Upper lobe of left lung (tissue), 6 donors: Measurements from ENCODE around the gene CNTNAP2. TPM values are rescaled to one million over a fixed set of nuclear protein-coding genes. Genes with fewer than 3 reads are reported as not detected.

ENCODE experiments used
- ATAC-seq, 2 donors: fragments of 200-7000 bp; cut with Tn5 transposase; one replicate each; pipeline ENCODE4 v1.9.1; 2022; ENCODE audit warnings: mild to moderate bottlenecking in 2 of 2, moderate library complexity in 2 of 2; ENCODE audit not compliant: low FRiP score in 2 of 2
- DNase-seq, 2 donors: peaks; one replicate each; pipeline ENCODE4 v3.0.0-alpha.2; 2019 to 2020
- H3K27ac ChIP-seq, 4 donors: fragments of 200-600 bp; sonication (generic); one replicate each; pipeline ENCODE4 v1.5.1; 2016 to 2019
- H3K27me3 ChIP-seq, 4 donors: fragments of 200-600 bp; sonication (generic); one replicate each; pipeline ENCODE4 v1.5.1; 2017 to 2019
- H3K36me3 ChIP-seq, 4 donors: fragments of 200-600 bp; sonication (generic); one replicate each; pipeline ENCODE4 v1.5.1; 2016 to 2019
- H3K4me1 ChIP-seq, 4 donors: fragments of 200-600 bp; sonication (generic); one replicate each; pipeline ENCODE4 v1.5.1; 2018 to 2019
- H3K4me3 ChIP-seq, 4 donors: fragments of 200-600 bp; sonication (generic); one replicate each; pipeline ENCODE4 v1.5.1; 2017 to 2019; ENCODE audit warnings: mild to moderate bottlenecking in 2 of 4, moderate library complexity in 1 of 4
- H3K9me3 ChIP-seq, 4 donors: fragments of 200-600 bp; sonication (generic); one replicate each; pipeline ENCODE4 v1.5.1; 2018 to 2019
- CTCF ChIP-seq, 6 experiments: fragments of 450-650 bp in 4 of 6; fragments of 200-600 bp in 2 of 6; sonication (generic) in 2 of 6; IDR thresholded peaks; one replicate each; pipeline ENCODE4 v1.5.1; 2016 to 2019; ENCODE audit warnings: antibody characterized with exemption in 6 of 6
- EP300 ChIP-seq, 4 donors: sonication (generic); formaldehyde crosslinking; IDR thresholded peaks; one replicate each; pipeline ENCODE4 v1.5.1; 2017; ENCODE audit warnings: antibody characterized with exemption in 4 of 4, control low read depth in 2 of 4
- POLR2A ChIP-seq, 4 donors: fragments of 450-650 bp; IDR thresholded peaks; one replicate each; pipeline ENCODE4 v1.5.1; 2016 to 2017; ENCODE audit warnings: antibody characterized with exemption in 4 of 4, mild to moderate bottlenecking in 2 of 4
- POLR2AphosphoS5 ChIP-seq, 2 donors: sonication (generic); formaldehyde crosslinking; IDR thresholded peaks; one replicate each; pipeline ENCODE4 v1.5.1; 2017; ENCODE audit warnings: antibody characterized with exemption in 2 of 2
- WGBS, 2 donors: methylation state at CpG; one replicate each; pipeline ENCODE4 v1.1.5; 2017 to 2018; 5-methylcytosine and 5-hydroxymethylcytosine counted together
- total RNA-seq, 6 donors: library from RNA; depleted of rRNA in 4 of 6; stranded (reverse); fragments of >200 nt in 4 of 6; gene quantifications; one replicate each; pipeline versions ENCODE4 v1.1.0 to v1.2.1, GENCODE V29; 2016 to 2021
- donor health status: DM: no; HTN: no; CAD: no; lungs with moderate emphysema.
- donor health status: DM: no; HTN: yes; CAD: no; lungs with severe emphysema.

Gene CNTNAP2
- total RNA-seq, 6 donors from 2014 or later = 0.06 to 1.0 (median 0.37) TPM

GRCh38 chr7:146661435-146661834, 544.8 kb downstream of the CNTNAP2 start:
- ATAC-seq = no peak
- no peak for TF ChIP-seq POLR2AphosphoS5 (IDR thresholded peaks at IDR 0.05)
- TF ChIP-seq EP300 (IDR thresholded peaks at IDR 0.05) = no peak
- no peak for TF ChIP-seq POLR2A (IDR thresholded peaks at IDR 0.05)
- no peak for TF ChIP-seq CTCF (IDR thresholded peaks at IDR 0.05)
- no peak overlapping the region for H3K4me3 ChIP-seq

GRCh38 chr7:146661929-146662328, 545.3 kb downstream of the CNTNAP2 start:
- Histone ChIP-seq H3K27me3 (no peaks in the 10 kb centered on the region), H3K9me3 (peaks cover 0 to 3% (median 0%) of the 10 kb centered on the region in 4 donors), H3K4me1 (peaks cover 0 to 7% (median 0%) of the 10 kb centered on the region in 4 donors), H3K27ac (no peak overlapping the region), H3K4me3 (no peak overlapping the region), H3K36me3 (no peaks in the 10 kb centered on the region)
- DNase-seq = no peak
- TF ChIP-seq EP300 (IDR thresholded peaks at IDR 0.05) = no peak
- no peak for TF ChIP-seq POLR2AphosphoS5 (IDR thresholded peaks at IDR 0.05)
- no peak for TF ChIP-seq CTCF (IDR thresholded peaks at IDR 0.05)
- TF ChIP-seq POLR2A (IDR thresholded peaks at IDR 0.05) = no peak
- 73 to 74% methylated on average over 12 of the region's 12 CpGs for WGBS, 2 donors
- no peak for ATAC-seq

More at GRCh38 chr7:146661435-146661834, 544.8 kb downstream of the CNTNAP2 start:
- Histone ChIP-seq H3K27ac (no peak overlapping the region), H3K27me3 (no peaks in the 10 kb centered on the region), H3K36me3 (no peaks in the 10 kb centered on the region), H3K4me1 (peaks cover 0 to 7% (median 0%) of the 10 kb centered on the region in 4 donors), H3K9me3 (peaks cover 0 to 3% (median 0%) of the 10 kb centered on the region in 4 donors)
- DNase-seq = no peak

GRCh38 chr7:146665023-146665422, 548.4 kb downstream of the CNTNAP2 start:
- DNase-seq = peak in 1 of 2 donors; percentile 25
- Histone ChIP-seq H3K27ac (no peak overlapping the region), H3K4me1 (peaks cover 0 to 7% (median 0%) of the 10 kb centered on the region in 4 donors), H3K27me3 (no peaks in the 10 kb centered on the region), H3K36me3 (no peaks in the 10 kb centered on the region), H3K9me3 (peaks cover 0 to 3% (median 0%) of the 10 kb centered on the region in 4 donors), H3K4me3 (no peak overlapping the region)
- no peak for ATAC-seq
- WGBS, 2 donors = 92 to 95% methylated on average over 12 of the region's 12 CpGs
- no peak for TF ChIP-seq EP300 (IDR thresholded peaks at IDR 0.05)
- TF ChIP-seq POLR2A (IDR thresholded peaks at IDR 0.05) = no peak
- no peak for TF ChIP-seq CTCF (IDR thresholded peaks at IDR 0.05)
- TF ChIP-seq POLR2AphosphoS5 (IDR thresholded peaks at IDR 0.05) = no peak

GRCh38 chr7:146670532-146670931, 553.9 kb downstream of the CNTNAP2 start:
- TF ChIP-seq EP300 (IDR thresholded peaks at IDR 0.05) (no peak), POLR2A (IDR thresholded peaks at IDR 0.05) (no peak), POLR2AphosphoS5 (IDR thresholded peaks at IDR 0.05) (no peak), CTCF (IDR thresholded peaks at IDR 0.05) (no peak)
- DNase-seq (no peak), ATAC-seq (no peak)
- Histone ChIP-seq H3K36me3 (no peaks in the 10 kb centered on the region), H3K27ac (no peak overlapping the region), H3K4me1 (no peaks in the 10 kb centered on the region), H3K27me3 (no peaks in the 10 kb centered on the region), H3K9me3 (no peaks in the 10 kb centered on the region), H3K4me3 (no peak overlapping the region)
- 87 to 93% methylated on average over 2 of the region's 2 CpGs for WGBS, 2 donors

- no peak for TF ChIP-seq EP300 (IDR thresholded peaks at IDR 0.05)
- Histone ChIP-seq H3K4me1 (no peaks in the 10 kb centered on the region), H3K9me3 (no peaks in the 10 kb centered on the region), H3K4me3 (no peak overlapping the region), H3K27ac (no peak overlapping the region), H3K36me3 (no peaks in the 10 kb centered on the region), H3K27me3 (no peaks in the 10 kb centered on the region)
- DNase-seq = no peak
- ATAC-seq = no peak
These were observed 564.9 kb downstream of the CNTNAP2 start for GRCh38 chr7:146681487-146681886.
